ENCODE results near the gene PIGB.

- TF ChIP-seq, protein P1, sequence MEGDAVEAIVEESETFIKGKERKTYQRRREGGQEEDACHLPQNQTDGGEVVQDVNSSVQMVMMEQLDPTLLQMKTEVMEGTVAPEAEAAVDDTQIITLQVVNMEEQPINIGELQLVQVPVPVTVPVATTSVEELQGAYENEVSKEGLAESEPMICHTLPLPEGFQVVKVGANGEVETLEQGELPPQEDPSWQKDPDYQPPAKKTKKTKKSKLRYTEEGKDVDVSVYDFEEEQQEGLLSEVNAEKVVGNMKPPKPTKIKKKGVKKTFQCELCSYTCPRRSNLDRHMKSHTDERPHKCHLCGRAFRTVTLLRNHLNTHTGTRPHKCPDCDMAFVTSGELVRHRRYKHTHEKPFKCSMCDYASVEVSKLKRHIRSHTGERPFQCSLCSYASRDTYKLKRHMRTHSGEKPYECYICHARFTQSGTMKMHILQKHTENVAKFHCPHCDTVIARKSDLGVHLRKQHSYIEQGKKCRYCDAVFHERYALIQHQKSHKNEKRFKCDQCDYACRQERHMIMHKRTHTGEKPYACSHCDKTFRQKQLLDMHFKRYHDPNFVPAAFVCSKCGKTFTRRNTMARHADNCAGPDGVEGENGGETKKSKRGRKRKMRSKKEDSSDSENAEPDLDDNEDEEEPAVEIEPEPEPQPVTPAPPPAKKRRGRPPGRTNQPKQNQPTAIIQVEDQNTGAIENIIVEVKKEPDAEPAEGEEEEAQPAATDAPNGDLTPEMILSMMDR (optimal IDR thresholded peaks at IDR 0.05 in 1 of 3, IDR thresholded peaks at IDR 0.05 in 1 of 3, conservative IDR thresholded peaks at IDR 0.05 in 1 of 3; ENCODE audit: extremely low read depth in 1 of 3, insufficient read depth in 2 of 3, low read length in 3 of 3), result no peak
- TF ChIP-seq EZH2 (IDR thresholded peaks at IDR 0.05; ENCODE audit: low read length), result no peak
Observed at GRCh38 chr15:55379095-55379494, 60.1 kb downstream of the PIGB start.
